ENCODE results near the gene PHACTR1. TPM values are rescaled to one million over a fixed set of nuclear protein-coding genes. Genes with fewer than 3 reads are reported as not detected.

Gene PHACTR1
- total RNA-seq (2022), result 0.21 TPM in 1 of 2 replicates, not detected in the other
- percentile 4 among the genes with signal in this experiment for Bru-seq, nascent RNA
- BruChase-seq, experiment 1, labeled RNA remaining after a 6-hour chase, result percentile 1 among the genes with signal in this experiment
- percentile 1 among the genes with signal in this experiment for BruChase-seq, experiment 2, labeled RNA remaining after a 2-hour chase
- long read RNA-seq, result 0 reads

DNA sequence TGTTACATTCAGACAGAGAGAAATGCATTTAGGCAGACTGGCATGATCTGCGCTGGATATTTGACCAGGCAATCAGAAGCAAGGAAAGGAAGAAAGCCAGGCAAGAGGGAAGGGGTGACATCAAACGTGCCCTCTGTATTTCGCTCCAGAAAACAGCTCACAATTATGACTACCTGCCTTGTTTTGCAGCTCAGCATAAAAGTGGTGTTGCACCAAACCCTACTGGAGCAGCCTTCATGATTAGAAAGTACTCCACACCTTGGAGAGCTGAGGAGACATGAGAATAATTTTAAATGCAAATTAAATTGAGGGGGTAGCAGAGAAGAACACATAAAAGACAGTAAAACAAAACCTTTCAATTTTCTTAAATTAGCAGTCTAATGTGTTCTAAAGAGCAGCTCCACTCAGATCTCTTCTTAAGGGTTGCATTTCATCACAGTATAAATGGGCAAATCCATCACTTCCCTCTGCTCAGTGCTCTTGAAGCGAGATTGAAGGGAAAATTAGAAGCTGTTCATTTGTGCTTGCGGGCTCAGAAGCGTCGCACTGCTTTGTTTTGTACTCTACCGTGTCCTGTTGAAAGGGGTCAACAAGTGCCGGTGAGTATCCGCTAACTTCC, at the start of gene PHACTR1:
Gene PHACTR1 (plus strand): TSS at position 470 of the 619 bp plus-strand sequence.
- no peak for DNase-seq
- no TSS peak for BruUV-seq (replicated peaks)
- CTCF ChIA-PET, result no interaction called here
- Mint-ChIP-seq H3K4me3 (ENCODE audit: low read depth, unreplicated experiment) (no peak within 1 kb of the TSS), H3K27ac (ENCODE audit: unreplicated experiment) (no peak within 1 kb of the TSS), H3K4me1 (ENCODE audit: low read depth, unreplicated experiment) (no peaks in the 10 kb centered on the region), H3K27me3 (ENCODE audit: unreplicated experiment) (peaks cover 89% of the 10 kb centered on the region), H3K36me3 (ENCODE audit: insufficient read depth, unreplicated experiment) (no peaks in the 10 kb centered on the region), H3K9me3 (ENCODE audit: low read depth, unreplicated experiment) (no peaks in the 10 kb centered on the region)
- TF ChIP-seq, protein P1, sequence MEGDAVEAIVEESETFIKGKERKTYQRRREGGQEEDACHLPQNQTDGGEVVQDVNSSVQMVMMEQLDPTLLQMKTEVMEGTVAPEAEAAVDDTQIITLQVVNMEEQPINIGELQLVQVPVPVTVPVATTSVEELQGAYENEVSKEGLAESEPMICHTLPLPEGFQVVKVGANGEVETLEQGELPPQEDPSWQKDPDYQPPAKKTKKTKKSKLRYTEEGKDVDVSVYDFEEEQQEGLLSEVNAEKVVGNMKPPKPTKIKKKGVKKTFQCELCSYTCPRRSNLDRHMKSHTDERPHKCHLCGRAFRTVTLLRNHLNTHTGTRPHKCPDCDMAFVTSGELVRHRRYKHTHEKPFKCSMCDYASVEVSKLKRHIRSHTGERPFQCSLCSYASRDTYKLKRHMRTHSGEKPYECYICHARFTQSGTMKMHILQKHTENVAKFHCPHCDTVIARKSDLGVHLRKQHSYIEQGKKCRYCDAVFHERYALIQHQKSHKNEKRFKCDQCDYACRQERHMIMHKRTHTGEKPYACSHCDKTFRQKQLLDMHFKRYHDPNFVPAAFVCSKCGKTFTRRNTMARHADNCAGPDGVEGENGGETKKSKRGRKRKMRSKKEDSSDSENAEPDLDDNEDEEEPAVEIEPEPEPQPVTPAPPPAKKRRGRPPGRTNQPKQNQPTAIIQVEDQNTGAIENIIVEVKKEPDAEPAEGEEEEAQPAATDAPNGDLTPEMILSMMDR (IDR thresholded peaks at IDR 0.05; ENCODE audit: unreplicated experiment), result no peak
- intact Hi-C loops (cut with micrococcal nuclease; ENCODE audit: unreplicated experiment), result no loop called here

DNA sequence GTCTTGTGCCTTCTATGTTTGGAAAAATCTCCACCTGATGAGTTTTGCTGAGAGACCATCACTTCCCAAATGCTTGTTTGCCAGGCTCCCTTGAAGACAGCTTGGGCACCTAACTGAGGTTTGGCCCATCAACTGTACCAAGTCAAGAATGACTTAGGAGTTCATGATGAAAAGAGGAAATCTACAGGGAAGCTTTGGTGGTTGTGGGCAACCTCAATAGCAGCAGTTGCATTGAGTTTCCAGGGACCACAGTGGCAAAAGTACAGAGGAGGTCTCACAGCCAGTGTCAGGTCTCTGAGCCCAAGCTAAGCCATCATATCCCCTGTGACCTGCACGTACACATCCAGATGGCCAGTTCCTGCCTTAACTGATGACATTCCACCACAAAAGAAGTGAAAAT, 49.7 kb upstream of the PHACTR1 start:
- CTCF ChIA-PET, result interaction anchor here (0.6 kb wide), 1 partner anchor 29 kb away, joined by 4 read pairs; no protein-coding TSS in a partner anchor
- no peak for DNase-seq
- H3K4me1 Mint-ChIP-seq (ENCODE audit: low read depth, unreplicated experiment), result no peaks in the 10 kb centered on the region
- TF ChIP-seq, protein P1 (IDR thresholded peaks at IDR 0.05; ENCODE audit: unreplicated experiment), result no peak
- intact Hi-C loops (cut with micrococcal nuclease; ENCODE audit: unreplicated experiment), result no loop called here
- H3K36me3 Mint-ChIP-seq (ENCODE audit: insufficient read depth, unreplicated experiment), result no peaks in the 10 kb centered on the region
- no TSS peak for BruUV-seq (replicated peaks)
- peaks cover 1% of the 10 kb centered on the region for H3K27me3 Mint-ChIP-seq (ENCODE audit: unreplicated experiment)
- no peaks in the 10 kb centered on the region for H3K9me3 Mint-ChIP-seq (ENCODE audit: low read depth, unreplicated experiment)
- no peak overlapping the region for H3K27ac Mint-ChIP-seq (ENCODE audit: unreplicated experiment)
- no peak overlapping the region for H3K4me3 Mint-ChIP-seq (ENCODE audit: low read depth, unreplicated experiment)

DNA sequence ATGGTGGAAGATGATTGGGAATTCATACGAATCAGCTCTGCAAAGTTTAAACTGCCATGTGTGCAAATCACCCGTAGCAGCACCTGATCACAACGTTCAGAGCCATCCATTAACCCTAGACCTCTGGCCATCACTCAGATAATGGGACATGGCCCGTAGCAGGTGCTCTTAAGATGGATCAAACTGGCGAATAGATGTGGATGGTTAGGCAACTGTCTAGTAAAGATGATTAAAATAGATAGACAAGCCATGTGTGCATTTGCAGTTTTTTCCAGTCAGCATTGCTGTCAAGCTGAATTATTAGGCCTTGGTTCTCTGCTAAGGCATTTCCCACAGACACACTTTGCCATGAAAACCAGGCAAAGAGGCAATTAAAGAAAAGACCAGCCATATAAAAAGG, 40.6 kb upstream of the PHACTR1 start:
- intact Hi-C loops (cut with micrococcal nuclease; ENCODE audit: unreplicated experiment), result no loop called here
- Mint-ChIP-seq H3K4me1 (ENCODE audit: low read depth, unreplicated experiment) (peaks cover 9% of the 10 kb centered on the region), H3K27me3 (ENCODE audit: unreplicated experiment) (peaks cover 23% of the 10 kb centered on the region), H3K4me3 (ENCODE audit: low read depth, unreplicated experiment) (no peak overlapping the region), H3K27ac (ENCODE audit: unreplicated experiment) (no peak overlapping the region), H3K9me3 (ENCODE audit: low read depth, unreplicated experiment) (peaks cover 3% of the 10 kb centered on the region), H3K36me3 (ENCODE audit: insufficient read depth, unreplicated experiment) (no peaks in the 10 kb centered on the region)
- CTCF ChIA-PET, result no interaction called here
- DNase-seq, result no peak
- TF ChIP-seq, protein P1 (IDR thresholded peaks at IDR 0.05; ENCODE audit: unreplicated experiment), result no peak
- BruUV-seq (replicated peaks), result no TSS peak

DNA sequence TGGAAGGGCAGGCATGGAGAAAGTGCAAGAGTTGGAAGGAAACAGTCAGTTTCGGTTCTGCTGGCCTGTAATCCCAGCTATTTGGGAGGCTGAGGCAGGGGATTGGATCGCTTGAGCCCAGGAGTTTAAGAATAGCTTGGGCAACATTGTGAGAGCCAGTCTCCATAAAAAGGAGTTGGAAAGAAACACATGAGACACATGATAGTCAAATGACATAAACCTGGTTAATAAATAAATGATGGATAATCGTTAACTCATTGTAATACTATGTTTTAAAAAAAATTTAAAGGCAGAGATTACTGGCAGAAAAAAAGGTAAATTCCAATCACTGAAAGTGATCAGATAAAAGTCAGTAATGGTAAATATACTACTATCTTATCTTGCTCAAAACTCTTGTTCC, 37.2 kb upstream of the PHACTR1 start:
- H3K4me1 Mint-ChIP-seq (ENCODE audit: low read depth, unreplicated experiment), result peaks cover 9% of the 10 kb centered on the region
- peaks cover 45% of the 10 kb centered on the region for H3K27me3 Mint-ChIP-seq (ENCODE audit: unreplicated experiment)
- DNase-seq, result no peak
- intact Hi-C loops (cut with micrococcal nuclease; ENCODE audit: unreplicated experiment), result no loop called here
- CTCF ChIA-PET, result no interaction called here
- no peak overlapping the region for H3K4me3 Mint-ChIP-seq (ENCODE audit: low read depth, unreplicated experiment)
- H3K27ac Mint-ChIP-seq (ENCODE audit: unreplicated experiment), result no peak overlapping the region
- no TSS peak for BruUV-seq (replicated peaks)
- peaks cover 3% of the 10 kb centered on the region for H3K9me3 Mint-ChIP-seq (ENCODE audit: low read depth, unreplicated experiment)
- H3K36me3 Mint-ChIP-seq (ENCODE audit: insufficient read depth, unreplicated experiment), result no peaks in the 10 kb centered on the region
- TF ChIP-seq, protein P1 (IDR thresholded peaks at IDR 0.05; ENCODE audit: unreplicated experiment), result no peak

Data from Calu3 (cell line).